GM23248 (cell line): ENCODE measurements around the gene CDC73. TPM values are rescaled to one million over a fixed set of nuclear protein-coding genes. Genes with fewer than 3 reads are reported as not detected.

Experiments
- DNase-seq: peaks from one replicate; pipeline ENCODE4 v3.0.0-alpha.2; 2015
- H2AFZ ChIP-seq: fragments of 200-600 bp; sonication (generic); 2 replicates; pipeline ENCODE4 v1.6.1; 2016; ENCODE audit warnings: antibody characterized with exemption
- H3F3A ChIP-seq: fragments of 200-600 bp; sonication (generic); 2 replicates; pipeline ENCODE4 v1.6.1; 2016; ENCODE audit warnings: mild to moderate bottlenecking, antibody characterized with exemption, mixed run types; ENCODE audit not compliant: insufficient read depth
- H3K27ac ChIP-seq: fragments of 200-600 bp; sonication (generic); 2 replicates; pipeline ENCODE4 v1.5.1; 2016; ENCODE audit warnings: mild to moderate bottlenecking
- H3K27me3 ChIP-seq: fragments of 200-600 bp; sonication (generic); replicated peaks from 2 replicates; pipeline ENCODE4 v1.6.1; 2016; ENCODE audit warnings: mild to moderate bottlenecking; ENCODE audit not compliant: insufficient read depth
- H3K36me3 ChIP-seq: fragments of 200-600 bp; sonication (generic); 2 replicates; pipeline ENCODE4 v1.6.1; 2016; ENCODE audit warnings: low read depth, mild to moderate bottlenecking
- H3K4me1 ChIP-seq: fragments of 200-600 bp; sonication (generic); 2 replicates; pipeline ENCODE4 v1.6.1; 2016; ENCODE audit warnings: mild to moderate bottlenecking; ENCODE audit not compliant: insufficient read depth
- H3K4me2 ChIP-seq: fragments of 200-600 bp; sonication (generic); one replicate; pipeline ENCODE4 v1.6.1; 2016; ENCODE audit warnings: mild to moderate bottlenecking; ENCODE audit not compliant: unreplicated experiment
- H3K4me3 ChIP-seq: fragments of 200-600 bp; sonication (generic); 2 replicates; pipeline ENCODE4 v1.5.1; 2016; ENCODE audit warnings: mild to moderate bottlenecking
- H3K79me2 ChIP-seq: fragments of 200-600 bp; sonication (generic); 2 replicates; pipeline ENCODE4 v1.6.1; 2016; ENCODE audit warnings: mild to moderate bottlenecking; ENCODE audit not compliant: insufficient read depth
- H3K9ac ChIP-seq: fragments of 200-600 bp; sonication (generic); 2 replicates; pipeline ENCODE4 v1.6.1; 2016; ENCODE audit warnings: mild to moderate bottlenecking
- H3K9me2 ChIP-seq: fragments of 200-600 bp; sonication (generic); 2 replicates; pipeline ENCODE4 v1.6.1; 2016; ENCODE audit warnings: mixed run types, mild to moderate bottlenecking, moderate library complexity; ENCODE audit not compliant: insufficient read depth
- H3K9me3 ChIP-seq: fragments of 200-600 bp; sonication (generic); one replicate; pipeline ENCODE4 v1.6.1; 2017; ENCODE audit warnings: low read depth
- H4K20me1 ChIP-seq: fragments of 200-600 bp; sonication (generic); 2 replicates; pipeline ENCODE4 v1.6.0; 2016; ENCODE audit not compliant: insufficient read depth
- EZH2 ChIP-seq: fragments of 200-600 bp; sonication (generic); IDR thresholded peaks from 2 replicates; pipeline ENCODE4 v1.6.1; 2018; ENCODE audit warnings: antibody characterized with exemption, mild to moderate bottlenecking; ENCODE audit not compliant: insufficient read depth, poor library complexity, severe bottlenecking
- EZH2phosphoT487 ChIP-seq: fragments of 200-600 bp; sonication (generic); IDR thresholded peaks from 2 replicates; pipeline ENCODE4 v1.6.1; 2018; ENCODE audit warnings: antibody characterized with exemption, moderate library complexity, mild to moderate bottlenecking, low read depth; ENCODE audit not compliant: insufficient read depth
- WGBS, 2 experiments: methylation state at CpG; one replicate each; pipeline ENCODE4 v1.1.6; 2015 to 2017; ENCODE audit warnings: low lambda C conversion rate in 2 of 2, low coverage in 1 of 2; ENCODE audit errors: missing lambda C conversion rate in 2 of 2; 5-methylcytosine and 5-hydroxymethylcytosine counted together
- in situ Hi-C: fragments of 300-500 bp; cut with MboI; formaldehyde crosslinking; loops from 2 replicates; pipeline ENCODE4 v1.15.0; 2020
- polyA plus RNA-seq: library from polyadenylated mRNA; unstranded; fragments of >200 nt; fragmentation: Nextera tagmentation; extraction: Ambion mirVana; gene quantifications from 2 replicates; pipeline ENCODE4 v1.2.1, GENCODE V29; 2016
- total RNA-seq: library from RNA; depleted of rRNA; stranded (reverse); fragments of >200 nt; shearing (Covaris generic); gene quantifications from 2 replicates; pipeline ENCODE4 v1.2.3, GENCODE V29; 2014

CDC73 gene
- total and polyA plus RNA-seq, 2 experiments from 2014 or later, result 29.1 to 50.9 TPM

DNA sequence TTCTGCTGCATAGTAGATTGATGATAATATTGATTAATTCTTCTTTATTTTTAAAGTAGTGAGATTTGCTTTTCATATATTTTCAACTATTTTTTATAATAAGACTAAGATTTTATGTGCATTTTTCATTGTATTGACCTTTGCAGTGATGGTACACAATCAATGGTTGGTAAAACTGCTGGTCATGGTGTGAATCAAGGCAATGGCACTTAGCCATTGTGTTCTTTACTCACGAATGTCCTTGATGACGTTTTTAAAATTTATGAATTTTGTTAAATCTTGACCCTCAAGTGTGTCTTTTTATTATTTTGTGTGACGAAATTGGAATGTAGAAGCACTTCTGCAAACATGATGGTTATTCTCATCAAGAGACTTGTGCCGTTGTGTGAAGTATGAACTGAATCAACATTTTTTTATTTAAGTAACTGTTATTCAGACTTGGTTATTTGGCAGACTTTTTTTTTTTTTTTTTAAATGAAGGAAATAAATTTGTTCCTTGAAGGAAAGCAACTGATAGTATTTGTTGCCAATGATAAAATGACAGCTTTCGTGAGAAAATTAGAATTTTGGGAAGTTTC, 22.6 kb downstream of the CDC73 start:
- TF ChIP-seq EZH2, result no peak
- no peak overlapping the region for H2AFZ ChIP-seq
- DNase-seq, result no peak
- H3K27ac ChIP-seq, result no peak overlapping the region
- no peaks in the 10 kb centered on the region for H3K9me3 ChIP-seq
- peaks cover 35% of the 10 kb centered on the region for H3K36me3 ChIP-seq
- H3F3A ChIP-seq, result peaks cover 15% of the 10 kb centered on the region; the same call in 1 of the 2 replicates
- in situ Hi-C loops, result no loop called here
- WGBS, 2 experiments, result 59 to 61% methylated on average over 5 of the region's 5 CpGs
- H3K4me1 ChIP-seq, result no peaks in the 10 kb centered on the region
- H3K9me2 ChIP-seq, result no peaks in the 10 kb centered on the region
- H3K27me3 ChIP-seq, result no peaks in the 10 kb centered on the region
- H3K4me3 ChIP-seq, result no peak overlapping the region
- peaks cover 81% of the 10 kb centered on the region for H3K79me2 ChIP-seq
- H4K20me1 ChIP-seq, result 0 out of 2 replicates have a peak, but pooled peaks cover 3% of the 10 kb centered on the region
- no peak overlapping the region for H3K9ac ChIP-seq
- no peak overlapping the region for H3K4me2 ChIP-seq

DNA sequence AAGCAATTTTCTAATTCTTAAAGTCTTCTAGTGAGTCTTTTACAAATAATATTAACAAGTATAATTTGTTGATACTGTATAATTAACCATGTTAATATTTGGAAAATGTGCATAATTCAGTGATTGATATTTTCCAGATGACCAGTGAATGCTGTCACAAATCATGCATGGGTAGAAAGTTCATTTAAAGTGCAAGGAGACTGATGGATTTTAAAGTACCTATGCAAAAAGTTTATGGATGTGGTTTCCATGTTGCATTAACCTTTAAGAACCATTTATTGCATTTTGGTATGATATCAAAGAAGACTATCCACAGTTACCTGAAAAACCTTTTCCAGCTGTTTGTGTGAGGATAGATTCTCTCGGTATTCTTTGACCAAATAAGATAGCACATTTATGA, 23.2 kb downstream of the CDC73 start:
- Histone ChIP-seq H3K27me3 (no peaks in the 10 kb centered on the region), H3K4me1 (no peaks in the 10 kb centered on the region), H3K4me3 (no peak overlapping the region), H3K9me2 (no peaks in the 10 kb centered on the region), H3F3A (peaks cover 15% of the 10 kb centered on the region; the same call in 1 of the 2 replicates), H3K9me3 (no peaks in the 10 kb centered on the region), H2AFZ (no peak overlapping the region), H3K36me3 (peaks cover 33% of the 10 kb centered on the region), H4K20me1 (0 out of 2 replicates have a peak, but pooled peaks cover 3% of the 10 kb centered on the region), H3K79me2 (peaks cover 81% of the 10 kb centered on the region), H3K4me2 (no peak overlapping the region), H3K9ac (no peak overlapping the region), H3K27ac (no peak overlapping the region)
- TF ChIP-seq EZH2 (no peak), EZH2phosphoT487 (no peak)
- DNase-seq, result no peak
- in situ Hi-C loops, result no loop called here
- 51 to 58% methylated on average over 1 of the region's 1 CpG for WGBS, 2 experiments

DNA sequence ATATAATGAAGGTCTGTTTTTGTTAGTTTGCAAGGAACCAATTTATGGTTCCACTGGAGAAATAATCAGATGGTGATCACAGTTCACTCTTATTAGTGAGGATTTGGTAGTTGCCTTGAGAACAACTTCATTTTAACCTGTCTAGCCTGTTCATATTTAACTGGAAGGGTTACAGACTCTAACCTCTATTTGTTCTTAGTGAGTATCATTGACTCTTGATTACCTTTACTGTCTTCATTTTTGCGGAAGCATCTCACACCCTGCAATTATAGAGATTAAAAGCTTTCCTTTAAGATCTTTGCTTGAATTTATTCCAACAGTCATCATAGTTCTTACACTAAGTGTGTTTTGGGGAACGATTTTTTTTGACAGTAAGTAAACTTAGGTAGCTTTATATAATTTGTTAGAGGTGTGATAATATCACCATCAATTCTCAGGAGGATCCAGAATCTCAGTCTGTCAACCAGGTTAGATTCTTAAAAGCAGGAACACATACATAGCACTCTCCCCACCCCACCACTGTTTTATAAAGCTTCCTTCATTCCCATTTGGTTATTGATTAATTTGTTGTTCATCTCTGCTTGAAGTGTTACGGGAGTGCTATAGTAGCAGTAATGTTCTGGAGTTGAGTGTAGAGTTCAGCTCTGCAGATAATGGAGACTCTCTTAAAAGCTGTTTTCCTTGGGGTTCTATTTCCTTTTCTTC, 34.4 kb downstream of the CDC73 start:
- peaks cover 14% of the 10 kb centered on the region; the same call in 1 of the 2 replicates for H3F3A ChIP-seq
- no peak overlapping the region for H3K27ac ChIP-seq
- no peak for TF ChIP-seq EZH2phosphoT487
- TF ChIP-seq EZH2, result no peak
- no peaks in the 10 kb centered on the region for H4K20me1 ChIP-seq
- H3K4me3 ChIP-seq, result no peak overlapping the region
- H3K9me3 ChIP-seq, result no peaks in the 10 kb centered on the region
- H3K4me1 ChIP-seq, result peaks cover 7% of the 10 kb centered on the region; the same call in 1 of the 2 replicates
- H3K9ac ChIP-seq, result no peak overlapping the region
- H2AFZ ChIP-seq, result no peak overlapping the region
- no peak for DNase-seq
- H3K79me2 ChIP-seq, result peaks cover 67% of the 10 kb centered on the region
- in situ Hi-C loops, result no loop called here
- H3K27me3 ChIP-seq, result no peaks in the 10 kb centered on the region
- H3K9me2 ChIP-seq, result no peaks in the 10 kb centered on the region
- H3K36me3 ChIP-seq, result peaks cover 36% of the 10 kb centered on the region
- no peak overlapping the region for H3K4me2 ChIP-seq
- 98 to 99% methylated on average over 3 of the region's 3 CpGs for WGBS, 2 experiments

GRCh38 chr1:193156822-193157142, 35.0 kb downstream of the CDC73 start:
- Histone ChIP-seq H3K9ac (no peak overlapping the region), H3K9me2 (no peaks in the 10 kb centered on the region), H3K27me3 (no peaks in the 10 kb centered on the region), H3K4me2 (no peak overlapping the region), H3K79me2 (peaks cover 66% of the 10 kb centered on the region), H3K4me3 (no peak overlapping the region), H3F3A (peaks cover 14% of the 10 kb centered on the region; the same call in 1 of the 2 replicates), H2AFZ (no peak overlapping the region), H4K20me1 (no peaks in the 10 kb centered on the region), H3K36me3 (peaks cover 31% of the 10 kb centered on the region), H3K27ac (no peak overlapping the region), H3K9me3 (no peaks in the 10 kb centered on the region), H3K4me1 (peaks cover 7% of the 10 kb centered on the region; the same call in 1 of the 2 replicates)
- WGBS, 2 experiments, result 24 to 48% methylated on average over 3 of the region's 3 CpGs
- in situ Hi-C loops, result no loop called here
- no peak for TF ChIP-seq EZH2
- TF ChIP-seq EZH2phosphoT487, result no peak
- DNase-seq, result peak; percentile 18
